ENCODE results near the gene STXBP5L. TPM values are rescaled to one million over a fixed set of nuclear protein-coding genes. Genes with fewer than 3 reads are reported as not detected.

STXBP5L gene
- total RNA-seq, 1 experiment from 2014 or later, result 5.9 TPM

GRCh38 chr3:121418182-121418581 lies 510.2 kb downstream of the STXBP5L start (continued):
- TF ChIP-seq STAT6 (CRISPR knock-in tag; conservative IDR thresholded peaks at IDR 0.05; ENCODE audit: low read depth), result no peak
- TF ChIP-seq NR3C1 (CRISPR knock-in tag; conservative IDR thresholded peaks at IDR 0.05; ENCODE audit: low read depth), result no peak
- TF ChIP-seq USF2 (CRISPR knock-in tag; IDR thresholded peaks at IDR 0.05), result no peak
- TF ChIP-seq MXD4 (CRISPR knock-in tag; IDR thresholded peaks at IDR 0.05; ENCODE audit: borderline replicate concordance), result no peak
- no peak for TF ChIP-seq RELA (CRISPR knock-in tag; IDR thresholded peaks at IDR 0.05; ENCODE audit: borderline replicate concordance)
- no peak for TF ChIP-seq ZBTB21 (CRISPR knock-in tag; IDR thresholded peaks at IDR 0.05; ENCODE audit: borderline replicate concordance)
- no peak for TF ChIP-seq HMGXB4 (CRISPR knock-in tag; IDR thresholded peaks at IDR 0.05)
- no peak for TF ChIP-seq SMAD4 (CRISPR knock-in tag; IDR thresholded peaks at IDR 0.05)
- no peak for TF ChIP-seq HMGA2 (CRISPR knock-in tag; IDR thresholded peaks at IDR 0.05)
- TF ChIP-seq ATF1 (CRISPR knock-in tag; IDR thresholded peaks at IDR 0.05), result no peak
- no peak for TF ChIP-seq CREM (CRISPR knock-in tag; IDR thresholded peaks at IDR 0.05)
- TF ChIP-seq SMAD3 (CRISPR knock-in tag; IDR thresholded peaks at IDR 0.05; ENCODE audit: borderline replicate concordance), result no peak

GRCh38 chr3:121424549-121424948 lies 516.5 kb downstream of the STXBP5L start:
- H3K27me3 Mint-ChIP-seq (ENCODE audit: low read depth), result no peaks in the 10 kb centered on the region
- DNase-seq (ENCODE audit: low spot score) (no peak), ATAC-seq (no peak)
- POLR2A ChIA-PET, result no interaction called here
- no peaks in the 10 kb centered on the region for H3K9me3 Mint-ChIP-seq
- H3K4me3 Mint-ChIP-seq, result no peak overlapping the region
- peaks cover 9% of the 10 kb centered on the region for H3K36me3 Mint-ChIP-seq
- no peaks in the 10 kb centered on the region for H3K4me1 Mint-ChIP-seq
- no peak overlapping the region for H3K27ac Mint-ChIP-seq
- CTCF ChIA-PET, result no interaction called here
- TF ChIP-seq FOXK1 (CRISPR knock-in tag; IDR thresholded peaks at IDR 0.05) (no peak), USF1 (CRISPR knock-in tag; IDR thresholded peaks at IDR 0.05) (no peak), ZNF425 (CRISPR knock-in tag; conservative IDR thresholded peaks at IDR 0.05) (no peak), HMGXB4 (CRISPR knock-in tag; IDR thresholded peaks at IDR 0.05) (no peak), ZNF138 (CRISPR knock-in tag; conservative IDR thresholded peaks at IDR 0.05) (no peak), ZNF396 (CRISPR knock-in tag; IDR thresholded peaks at IDR 0.05; ENCODE audit: borderline replicate concordance) (no peak), KAT7 (CRISPR knock-in tag; IDR thresholded peaks at IDR 0.05; ENCODE audit: borderline replicate concordance) (no peak), MAX (CRISPR knock-in tag; IDR thresholded peaks at IDR 0.05) (no peak), TEAD4 (CRISPR knock-in tag; IDR thresholded peaks at IDR 0.05) (no peak), IRF1 (CRISPR knock-in tag; IDR thresholded peaks at IDR 0.05) (no peak), PRDM15 (CRISPR knock-in tag; IDR thresholded peaks at IDR 0.05) (no peak)

Data from WTC11 (cell line).